MM.1S (cell line): ENCODE results near the gene SIGLEC6.

Source experiments
- CTCF ChIP-seq: fragments of 300-600 bp; sonication (generic); IDR thresholded peaks from 2 replicates; pipeline ENCODE4 v1.5.1; 2016; ENCODE audit warnings: antibody characterized with exemption, low read length, mixed read lengths
- EZH2 ChIP-seq: fragments of 300-600 bp; sonication (generic); optimal IDR thresholded peaks from 2 replicates; pipeline ENCODE3; 2017; ENCODE audit warnings: low read depth, mild to moderate bottlenecking, antibody characterized with exemption, low read length, mixed read lengths
- EZH2phosphoT487 ChIP-seq: fragments of 300-600 bp; sonication (generic); IDR thresholded peaks from 2 replicates; pipeline ENCODE4 v1.6.1; 2018; ENCODE audit warnings: antibody characterized with exemption, low read length

- TF ChIP-seq CTCF: no peak
- no peak for TF ChIP-seq EZH2
- no peak for TF ChIP-seq EZH2phosphoT487
Measured at GRCh38 chr19:51497666-51498065, 33.8 kb downstream of the SIGLEC6 start.
